ENCODE results near the gene VSIR. TPM values are rescaled to one million over a fixed set of nuclear protein-coding genes. Genes with fewer than 3 reads are reported as not detected.

VSIR gene
- total RNA-seq, 1 donor from 2014 or later: not detected

- H3K36me3 ChIP-seq: no peaks in the 10 kb centered on the region
- H3K27ac Mint-ChIP-seq: peak overlapping the region; percentile 81
- H3K9me3 Mint-ChIP-seq: no peaks in the 10 kb centered on the region
Observed at GRCh38 chr10:71723311-71723710, 50.0 kb downstream of the VSIR start.

GRCh38 chr10:71722849-71723248, 50.5 kb downstream of the VSIR start:
- peak overlapping the region; percentile 1 for H3K27ac Mint-ChIP-seq
- H3K4me1 Mint-ChIP-seq: peaks cover 40% of the 10 kb centered on the region
- Histone ChIP-seq H3K4me2 (no peak overlapping the region), H3K9me3 (ENCODE audit: low read depth) (no peaks in the 10 kb centered on the region), H3K27ac (no peak overlapping the region), H4K20me1 (ENCODE audit: low read depth) (no peaks in the 10 kb centered on the region), H3K27me3 (no peaks in the 10 kb centered on the region), H3K9ac (no peak overlapping the region), H3K36me3 (no peaks in the 10 kb centered on the region), H3K79me2 (ENCODE audit: low read depth) (no peaks in the 10 kb centered on the region), H3F3A (ENCODE audit: low read depth) (peaks cover 3% of the 10 kb centered on the region), H2AFZ (replicated peaks) (no peak overlapping the region), H3K4me1 (peaks cover 21% of the 10 kb centered on the region), H3K4me3 (no peak overlapping the region)
- no peaks in the 10 kb centered on the region for H3K9me3 Mint-ChIP-seq
- no peak for TF ChIP-seq EZH2 (IDR thresholded peaks at IDR 0.05)
- no peak for TF ChIP-seq EZH2phosphoT487 (IDR thresholded peaks at IDR 0.05)
- TF ChIP-seq CTCF (IDR thresholded peaks at IDR 0.05): no peak
- DNase-seq (ENCODE audit: low spot score): no peak
- peaks cover 7% of the 10 kb centered on the region for H3K27me3 Mint-ChIP-seq (ENCODE audit: insufficient read depth, low read depth)
- H3K4me3 Mint-ChIP-seq: no peak overlapping the region
- no peaks in the 10 kb centered on the region for H3K36me3 Mint-ChIP-seq

More at GRCh38 chr10:71723311-71723710, 50.0 kb downstream of the VSIR start:
- DNase-seq (ENCODE audit: low spot score): no peak
- Histone ChIP-seq H3K79me2 (ENCODE audit: low read depth) (no peaks in the 10 kb centered on the region), H3F3A (ENCODE audit: low read depth) (peaks cover 3% of the 10 kb centered on the region), H3K4me1 (peaks cover 23% of the 10 kb centered on the region), H3K27me3 (no peaks in the 10 kb centered on the region), H3K4me2 (no peak overlapping the region), H2AFZ (replicated peaks) (no peak overlapping the region), H3K4me3 (no peak overlapping the region), H3K27ac (no peak overlapping the region), H4K20me1 (ENCODE audit: low read depth) (no peaks in the 10 kb centered on the region), H3K9ac (no peak overlapping the region), H3K9me3 (ENCODE audit: low read depth) (no peaks in the 10 kb centered on the region)
- H3K27me3 Mint-ChIP-seq (ENCODE audit: insufficient read depth, low read depth): peaks cover 7% of the 10 kb centered on the region
- TF ChIP-seq CTCF (IDR thresholded peaks at IDR 0.05): no peak
- TF ChIP-seq EZH2phosphoT487 (IDR thresholded peaks at IDR 0.05): no peak
- no peak for TF ChIP-seq EZH2 (IDR thresholded peaks at IDR 0.05)
- peaks cover 43% of the 10 kb centered on the region for H3K4me1 Mint-ChIP-seq
- no peak overlapping the region for H3K4me3 Mint-ChIP-seq
- no peaks in the 10 kb centered on the region for H3K36me3 Mint-ChIP-seq

GRCh38 chr10:71721313-71721712, 52.0 kb downstream of the VSIR start:
- Histone ChIP-seq H3K27ac (no peak overlapping the region), H3K36me3 (no peaks in the 10 kb centered on the region), H4K20me1 (ENCODE audit: low read depth) (no peaks in the 10 kb centered on the region), H3F3A (ENCODE audit: low read depth) (peaks cover 3% of the 10 kb centered on the region), H2AFZ (replicated peaks) (no peak overlapping the region), H3K4me1 (peaks cover 21% of the 10 kb centered on the region), H3K9me3 (ENCODE audit: low read depth) (no peaks in the 10 kb centered on the region), H3K4me2 (no peak overlapping the region), H3K9ac (no peak overlapping the region), H3K79me2 (ENCODE audit: low read depth) (no peaks in the 10 kb centered on the region), H3K4me3 (no peak overlapping the region), H3K27me3 (no peaks in the 10 kb centered on the region)
- no peak overlapping the region for H3K27ac Mint-ChIP-seq
- H3K4me3 Mint-ChIP-seq: no peak overlapping the region
- no peaks in the 10 kb centered on the region for H3K36me3 Mint-ChIP-seq
- peaks cover 37% of the 10 kb centered on the region for H3K4me1 Mint-ChIP-seq
- DNase-seq (ENCODE audit: low spot score): no peak
- TF ChIP-seq EZH2 (IDR thresholded peaks at IDR 0.05): no peak
- no peak for TF ChIP-seq EZH2phosphoT487 (IDR thresholded peaks at IDR 0.05)
- no peak for TF ChIP-seq CTCF (IDR thresholded peaks at IDR 0.05)
- no peaks in the 10 kb centered on the region for H3K9me3 Mint-ChIP-seq
- peaks cover 5% of the 10 kb centered on the region for H3K27me3 Mint-ChIP-seq (ENCODE audit: insufficient read depth, low read depth)

All from neural progenitor cell (in vitro differentiated cells).